ENCODE data around the gene ADH5. TPM values are rescaled to one million over a fixed set of nuclear protein-coding genes. Genes with fewer than 3 reads are reported as not detected.

The ADH5 gene
- total and polyA plus RNA-seq, 2 of the 8 experiments (the other 6 are each of a cell fraction or from before 2014, with no cell fraction given), result 223 to 327 TPM

DNA sequence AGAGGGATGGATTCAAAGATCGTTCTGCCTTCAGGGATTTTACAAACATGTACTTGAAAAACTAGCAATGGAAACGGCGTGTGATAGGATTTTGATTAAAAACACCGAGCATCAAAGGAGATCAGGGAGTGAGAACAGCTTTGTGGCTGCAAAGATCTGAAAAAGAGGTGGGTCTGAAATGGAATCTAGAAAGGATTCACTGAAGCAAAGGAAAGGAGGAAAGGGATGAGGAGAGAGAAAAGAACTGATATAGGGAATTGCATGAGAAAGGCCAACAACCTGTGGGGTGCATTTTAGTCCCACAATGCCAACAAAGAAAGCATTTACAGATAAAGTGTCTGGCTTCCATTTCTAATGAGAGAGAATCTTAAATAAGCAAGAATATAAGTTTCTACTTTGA, 32.4 kb upstream of the ADH5 start:
- Histone ChIP-seq H3K4me2 (ENCODE audit: insufficient read depth in 1 of 2, low read depth in 2 of 2, low read length in 2 of 2) (no peak overlapping the region; a peak in 1 of 4 replicates), H2BK20ac (ENCODE audit: low read length) (no peak overlapping the region), H2BK120ac (replicated peaks; ENCODE audit: low read depth, low read length) (no peak overlapping the region), H3K4ac (replicated peaks; ENCODE audit: insufficient read length, low read depth, low read length) (no peak overlapping the region), H3K9me3 (ENCODE audit: insufficient read depth in 2 of 2, low read depth in 1 of 2, low read length in 1 of 2) (peaks cover 0 to 6% of the 10 kb centered on the region in 2 experiments; a peak in 3 of 4 replicates), H4K20me1 (replicated peaks in 1 of 2; ENCODE audit: control insufficient read depth in 1 of 2, insufficient read depth in 2 of 2, low read length in 2 of 2) (no peaks in the 10 kb centered on the region), H3K4me3 (ENCODE audit: extremely low read depth in 1 of 4, insufficient read depth in 2 of 4, low read depth in 3 of 4, low read length in 4 of 4) (no peak overlapping the region), H2BK12ac (ENCODE audit: low read depth, low read length) (no peak overlapping the region), H3K4me1 (replicated peaks in 1 of 4; ENCODE audit: control insufficient read depth in 3 of 4, insufficient read depth in 4 of 4, low read length in 3 of 4) (no peaks in the 10 kb centered on the region; a peak in 1 of 7 replicates), H2AK5ac (ENCODE audit: low read depth, low read length) (no peak overlapping the region), H3K36me3 (ENCODE audit: control insufficient read depth in 2 of 4, insufficient read depth in 4 of 4, low read length in 3 of 4) (peaks cover 0 to 4% (median 0%) of the 10 kb centered on the region in 4 experiments; a peak in 1 of 8 replicates), H4K91ac (replicated peaks; ENCODE audit: insufficient read length, low read length) (no peak overlapping the region), H3K79me1 (ENCODE audit: low read depth, low read length) (no peaks in the 10 kb centered on the region), H3K18ac (ENCODE audit: extremely low read depth, low read length) (no peak overlapping the region), H3K9ac (replicated peaks in 1 of 4; ENCODE audit: extremely low read depth in 1 of 4, low read depth in 3 of 4, low read length in 3 of 4) (no peak overlapping the region), H3K23me2 (ENCODE audit: low read depth, low read length) (no peaks in the 10 kb centered on the region), H3K14ac (ENCODE audit: insufficient read length) (no peak overlapping the region), H2BK15ac (ENCODE audit: low read length) (no peak overlapping the region), H2AFZ (ENCODE audit: low read length) (no peak overlapping the region), H3K79me2 (ENCODE audit: control insufficient read depth in 1 of 2, insufficient read depth in 2 of 2, low read length in 2 of 2) (no peaks in the 10 kb centered on the region; a peak in 1 of 4 replicates), H2BK5ac (ENCODE audit: low read depth, low read length) (no peak overlapping the region), H3K56ac (replicated peaks; ENCODE audit: insufficient read length, low read depth, low read length) (no peak overlapping the region), H4K8ac (ENCODE audit: extremely low read depth, insufficient read depth, low read length) (no peak overlapping the region), H4K5ac (ENCODE audit: insufficient read length, low read depth, low read length) (no peak overlapping the region), H3K23ac (ENCODE audit: insufficient read length) (no peak overlapping the region), H3K27me3 (replicated peaks in 1 of 4; ENCODE audit: control insufficient read depth in 3 of 4, extremely low read depth in 1 of 4, insufficient read depth in 3 of 4, low read length in 3 of 4) (no peaks in the 10 kb centered on the region), H3K27ac (ENCODE audit: low read depth, low read length) (no peak overlapping the region)
- TF ChIP-seq POU5F1 (IDR thresholded peaks at IDR 0.05; ENCODE audit: low read depth, low read length) (0 out of 2 replicates have a peak, but pooled peaks have one; percentile 25), FOSL1 (IDR thresholded peaks at IDR 0.05; ENCODE audit: insufficient read depth, low read depth, low read length) (no peak)
- WGBS, 2 experiments (ENCODE audit: extremely low coverage in 1 of 2, insufficient coverage in 1 of 2, insufficient read length in 1 of 2, insufficient replicate concordance in 2 of 2, low coverage in 1 of 2, low lambda C conversion rate in 2 of 2, missing lambda C conversion rate in 1 of 2), result 80% methylated on average over 4 of the region's 4 CpGs; no CpG with 5 or more reads in 1 of the 2 experiments
- ChIA-PET CTCF (ENCODE audit: partially characterized antibody) (interaction anchor here (1.0 to 1.9 kb wide), 4 partner anchors 83 to 342 kb away, joined by 4 to 14 read pairs (median 5); no protein-coding TSS in a partner anchor), POLR2A (ENCODE audit: partially characterized antibody) (interaction anchor here (0.5 to 2.4 kb wide), 2 partner anchors 30 to 32 kb away, joined by 3 to 8 read pairs; partner anchors contain the start of gene ADH5)
- FAIRE-seq (no peak), DNase-seq (ENCODE audit: low read depth in 1 of 2, low spot score in 2 of 2) (no peak)
